ENCODE results near the gene EXOC4.

EXOC4 gene

DNA sequence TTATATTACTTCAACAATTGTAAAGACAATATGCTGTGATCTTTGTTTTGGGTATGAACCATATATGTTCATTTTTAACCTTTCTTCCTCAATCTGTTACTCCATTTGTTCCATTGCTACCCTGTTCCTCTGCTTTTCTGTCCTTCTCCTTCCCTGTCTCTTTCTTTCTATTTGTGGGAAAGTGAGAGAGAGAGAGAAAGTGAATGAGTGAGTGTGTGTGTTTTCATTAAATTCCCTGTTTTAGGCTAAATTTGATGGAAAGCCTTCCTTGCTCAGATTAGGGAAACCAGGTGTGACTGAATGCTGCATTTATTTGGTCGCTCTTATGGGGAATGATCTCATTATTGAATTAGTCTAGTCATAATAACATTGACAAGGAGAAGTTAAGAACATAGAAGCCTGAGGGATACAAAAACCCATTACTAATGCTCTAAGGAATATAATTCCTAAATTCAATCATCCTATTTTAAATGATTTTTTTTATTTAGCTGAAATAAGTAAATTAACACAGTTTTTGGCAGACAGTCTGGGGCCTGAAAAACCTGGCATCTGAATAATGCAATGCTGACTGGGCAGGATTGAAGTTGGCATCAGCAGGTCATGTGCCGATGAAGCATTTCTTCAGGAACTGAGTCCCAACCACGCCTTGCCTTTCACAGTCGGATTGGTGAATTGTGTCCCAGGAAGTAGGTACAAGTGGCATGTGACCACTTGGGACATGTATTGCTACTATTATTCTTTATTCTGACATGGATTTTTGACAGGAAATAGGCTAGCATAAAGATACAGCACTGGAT, 756.6 kb downstream of the EXOC4 start:
- no peak for DNase-seq (ENCODE audit: extremely low read depth in 1 of 2, low read depth in 1 of 2)

DNA sequence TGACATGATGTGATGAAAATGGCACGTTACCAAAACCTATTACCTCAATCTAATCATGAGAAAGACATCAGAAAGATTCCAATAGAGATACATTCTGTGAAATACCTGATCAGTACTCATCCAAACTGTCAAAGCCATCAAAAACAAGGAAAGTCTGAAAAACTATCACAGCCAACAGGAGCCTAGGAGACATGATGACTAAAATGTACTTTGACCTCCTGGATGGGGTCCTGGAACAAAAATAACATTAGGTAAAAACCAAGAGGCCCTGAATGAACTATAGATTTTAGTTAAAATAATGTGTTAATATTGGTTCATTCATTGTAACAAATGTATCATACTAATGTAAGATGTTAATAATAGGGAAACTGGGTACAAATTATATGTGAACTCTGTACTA, 760.4 kb downstream of the EXOC4 start:
- DNase-seq (ENCODE audit: extremely low read depth in 1 of 2, low read depth in 1 of 2) = no peak

DNA sequence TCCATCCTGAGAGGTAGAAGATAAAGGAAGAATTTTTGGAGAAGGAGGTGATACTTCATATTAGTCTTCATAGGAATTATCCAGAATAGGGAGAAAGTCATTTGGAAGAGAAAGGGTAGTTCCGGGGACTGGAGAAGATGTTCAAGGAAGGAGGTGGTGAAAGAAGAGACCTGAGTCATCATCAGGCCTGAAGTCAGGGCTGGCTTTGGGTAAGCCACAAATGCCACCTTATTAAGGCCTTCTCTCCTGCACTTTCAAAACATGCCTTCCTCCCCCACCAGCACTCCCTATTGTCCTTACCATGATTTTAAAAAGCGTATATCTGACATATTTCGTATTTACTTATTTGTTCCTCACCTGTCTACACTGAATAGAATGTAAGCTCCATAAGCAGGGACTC, 762.1 kb downstream of the EXOC4 start:
- no peak for DNase-seq (ENCODE audit: extremely low read depth in 1 of 2, low read depth in 1 of 2)

DNA sequence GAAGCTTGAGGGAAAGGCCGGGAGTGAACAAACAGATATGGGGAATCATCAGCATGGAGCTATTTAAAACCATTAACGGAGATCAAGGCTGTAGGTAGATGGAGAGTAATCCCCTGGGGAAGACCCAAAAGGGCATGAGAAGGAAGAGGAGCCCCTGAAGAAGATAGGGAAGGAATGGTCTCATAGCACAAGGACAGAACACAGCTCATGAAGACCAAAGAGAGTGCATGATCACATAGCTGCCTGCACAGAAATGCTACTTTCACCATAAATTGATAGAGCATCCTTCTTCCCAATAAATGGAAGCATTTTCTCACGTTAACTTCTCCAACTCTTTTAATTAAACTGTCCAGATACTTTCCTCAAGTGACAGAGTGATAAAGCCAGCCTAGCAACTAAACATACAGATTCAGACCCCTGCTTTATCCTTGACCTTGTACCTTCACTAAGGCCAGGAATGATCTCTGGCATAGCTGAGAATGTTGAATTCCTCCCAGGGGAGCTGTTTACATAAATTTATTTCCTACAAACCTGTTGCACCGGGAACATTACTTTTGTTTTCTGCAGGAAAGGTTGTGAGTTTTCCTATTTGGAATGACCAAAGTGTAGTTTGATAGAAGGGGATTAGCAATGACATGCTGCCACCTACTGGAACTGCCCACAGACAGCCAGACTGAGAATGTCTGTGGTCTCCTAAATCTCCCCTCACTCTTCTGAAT, 763.5 kb downstream of the EXOC4 start:
- DNase-seq (ENCODE audit: extremely low read depth in 1 of 2, low read depth in 1 of 2) = no peak

DNA sequence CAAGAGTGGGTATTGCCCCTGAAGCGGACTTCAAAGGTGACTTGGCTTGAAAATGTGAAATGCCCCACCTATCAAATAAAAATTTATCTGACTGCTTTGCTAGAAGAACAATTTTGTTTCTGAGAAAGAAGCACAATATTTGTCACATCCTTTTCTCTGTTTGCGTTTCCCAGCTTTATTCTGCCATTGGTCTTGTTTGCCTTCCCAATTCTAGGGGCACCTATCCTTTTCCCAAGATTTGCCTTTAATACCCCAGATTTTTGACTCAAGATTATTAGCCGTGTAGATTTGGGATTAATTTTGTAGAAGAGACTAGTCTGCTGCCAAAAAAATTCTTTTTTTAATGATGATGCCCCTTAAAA, 764.0 kb downstream of the EXOC4 start:
- DNase-seq (ENCODE audit: extremely low read depth in 1 of 2, low read depth in 1 of 2) = no peak

DNA sequence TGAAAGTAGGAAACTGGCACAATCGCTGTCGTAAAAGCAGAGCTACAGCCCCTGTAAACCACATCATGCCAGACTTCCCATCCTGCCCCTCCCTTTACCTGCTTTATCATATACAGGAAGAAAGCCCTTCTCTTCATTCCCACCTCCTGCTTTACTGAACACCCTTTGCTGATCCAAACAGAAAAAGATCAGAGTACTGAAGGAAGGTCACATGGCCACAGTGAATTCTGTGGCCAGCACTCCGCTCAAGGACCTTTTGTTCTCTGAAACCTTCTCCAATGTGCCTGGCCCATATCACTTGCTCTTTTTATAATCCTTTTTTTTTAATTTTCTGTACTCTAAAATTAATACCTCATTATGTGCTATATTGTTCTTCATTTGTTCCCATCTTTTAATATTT, 765.4 kb downstream of the EXOC4 start:
- no peak for DNase-seq (ENCODE audit: extremely low read depth in 1 of 2, low read depth in 1 of 2)

DNA sequence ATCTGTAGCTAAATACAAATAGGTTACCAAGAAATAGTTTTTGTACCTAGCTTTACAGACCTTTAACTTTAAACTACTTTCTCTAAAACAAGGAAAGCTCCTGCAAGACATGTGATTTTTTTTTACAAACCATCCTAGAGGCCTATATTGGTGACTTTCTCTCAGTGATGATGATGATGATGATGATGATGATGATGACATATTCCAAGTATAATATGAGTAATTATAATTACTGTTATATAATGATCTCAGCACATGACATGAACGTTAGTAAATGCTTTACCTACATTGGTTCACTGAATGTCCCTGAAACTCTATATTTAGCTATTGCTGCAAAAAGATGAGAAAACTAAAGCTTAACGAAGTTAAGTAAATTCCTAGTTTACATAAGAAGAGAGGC, 766.4 kb downstream of the EXOC4 start:
- no peak for DNase-seq (ENCODE audit: extremely low read depth in 1 of 2, low read depth in 1 of 2)

DNA sequence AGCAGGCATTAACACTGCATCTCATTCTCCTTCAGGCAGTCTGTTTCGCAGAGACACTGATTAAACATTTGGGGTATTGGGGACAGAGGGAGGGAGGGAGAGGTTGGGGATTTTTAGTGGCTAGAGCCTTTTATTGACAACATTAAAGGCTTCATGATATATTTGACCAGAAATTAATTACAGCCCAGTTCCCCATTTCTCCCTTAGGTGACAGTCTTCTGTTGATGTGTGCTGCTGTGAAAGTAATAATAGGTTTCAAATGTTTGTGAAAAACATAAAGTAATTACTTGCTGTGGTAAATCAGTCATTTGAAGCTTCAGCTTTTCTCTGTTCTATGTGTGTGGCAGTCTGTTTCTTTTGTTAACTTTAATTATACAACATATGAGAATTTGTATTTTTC, 769.0 kb downstream of the EXOC4 start:
- no peak for DNase-seq (ENCODE audit: extremely low read depth in 1 of 2, low read depth in 1 of 2)

DNA sequence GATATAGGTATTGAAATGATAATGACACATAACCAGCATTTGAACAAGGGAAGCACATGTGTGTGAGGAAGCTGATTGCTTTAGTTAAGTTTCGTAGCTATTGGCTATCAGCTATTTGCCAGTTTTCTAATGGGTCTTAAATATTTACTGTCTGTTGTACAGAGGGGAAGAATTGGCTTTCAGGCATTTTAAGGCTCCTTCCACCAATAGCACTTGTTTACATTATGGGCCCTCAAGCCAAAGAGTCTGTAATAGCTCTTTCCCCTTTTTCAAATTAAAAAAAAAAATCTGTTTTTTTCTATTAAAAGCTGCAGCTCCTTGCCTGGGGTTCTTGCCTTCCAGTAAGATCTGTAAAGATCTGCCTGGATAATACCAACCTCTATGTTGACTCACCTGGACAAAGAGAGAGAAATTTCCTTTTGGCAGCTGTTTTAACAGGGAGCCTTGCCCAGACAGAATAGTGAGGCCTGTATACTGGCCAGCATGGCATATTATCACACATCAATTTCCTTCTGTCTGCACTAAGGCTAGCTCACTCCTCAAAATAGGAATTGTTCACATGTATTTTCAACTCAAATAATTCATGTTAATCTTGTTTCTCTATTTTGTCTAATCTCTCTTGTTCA, 769.5 kb downstream of the EXOC4 start:
- no peak for DNase-seq (ENCODE audit: extremely low read depth in 1 of 2, low read depth in 1 of 2)

DNA sequence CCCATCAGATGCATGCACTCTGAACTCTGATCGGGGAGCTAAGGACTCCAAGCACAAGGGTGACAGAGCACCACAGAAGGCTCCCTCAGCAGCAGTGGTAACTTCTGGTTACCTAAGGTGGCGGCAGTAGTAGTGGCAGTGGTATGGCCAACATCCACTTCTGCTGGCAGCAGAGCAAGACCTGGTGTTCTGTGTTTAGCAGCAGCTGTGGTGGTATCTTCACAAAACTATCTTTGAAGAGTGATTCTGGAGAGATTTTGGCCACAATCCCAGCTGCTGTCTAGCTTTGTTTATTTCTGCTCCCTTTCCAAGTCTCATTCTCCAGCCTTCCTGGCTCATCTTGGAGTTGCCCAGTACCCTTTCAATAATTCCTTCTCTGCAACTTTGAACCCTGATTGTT, 771.9 kb downstream of the EXOC4 start:
- DNase-seq (ENCODE audit: extremely low read depth in 1 of 2, low read depth in 1 of 2) = no peak

DNA sequence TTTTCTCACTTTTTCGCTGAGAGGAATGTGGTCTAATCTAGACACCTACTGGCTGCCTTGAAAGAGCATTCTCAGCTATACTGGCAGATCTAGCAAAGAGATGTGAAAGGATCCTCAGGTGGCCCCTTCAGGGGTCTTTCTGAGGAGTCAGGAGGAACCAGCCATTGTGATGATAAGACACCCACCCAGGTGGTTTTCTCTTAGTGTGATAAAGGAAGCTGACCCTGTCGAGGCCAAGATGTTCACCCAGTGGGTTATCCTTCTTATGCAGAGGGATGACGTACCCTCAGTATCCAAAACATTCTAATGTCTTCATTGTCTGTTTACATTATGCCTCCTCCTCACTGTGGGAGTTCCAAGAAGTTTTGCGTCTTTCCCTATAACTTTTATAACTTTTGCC, 776.0 kb downstream of the EXOC4 start:
- DNase-seq (ENCODE audit: extremely low read depth in 1 of 2, low read depth in 1 of 2) = no peak

DNA sequence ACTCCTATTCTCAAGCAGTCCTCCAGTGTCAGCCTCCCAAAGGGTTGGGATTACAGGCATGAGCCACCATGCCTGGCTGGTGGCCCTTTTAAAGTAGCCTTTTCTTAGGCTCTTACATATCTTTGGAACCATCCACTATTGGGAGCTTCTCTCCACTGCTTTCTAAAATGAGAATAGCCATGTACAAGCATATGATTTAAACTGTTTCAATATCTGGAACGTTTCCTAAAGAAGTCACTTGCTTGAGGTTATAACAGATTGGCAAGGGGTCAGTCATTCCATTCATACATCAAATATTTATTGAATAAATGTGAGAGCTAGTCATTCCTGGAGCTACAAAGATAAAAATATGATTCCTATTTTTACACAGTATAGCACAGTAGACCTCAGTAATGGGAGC, 776.9 kb downstream of the EXOC4 start:
- no peak for DNase-seq (ENCODE audit: extremely low read depth in 1 of 2, low read depth in 1 of 2)

DNA sequence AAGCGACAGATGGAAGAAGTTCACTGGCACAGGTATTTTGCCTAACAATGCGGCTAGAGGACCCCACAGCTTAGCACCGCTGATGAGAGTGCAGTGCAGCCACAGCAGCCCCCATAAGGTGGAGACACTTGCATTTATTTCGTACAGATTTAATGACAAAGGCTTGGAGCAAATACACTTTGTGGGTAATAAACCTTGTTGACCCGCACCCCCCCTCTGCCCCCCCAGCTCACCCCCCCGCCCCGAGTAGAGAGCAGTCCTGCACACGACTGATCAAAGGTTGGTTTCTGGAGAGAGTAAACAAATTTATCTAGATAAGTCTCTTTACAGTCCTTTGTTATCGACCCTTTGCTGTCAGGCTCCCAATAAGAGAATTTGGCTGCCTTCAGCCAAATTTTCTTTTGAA, 777.6 kb downstream of the EXOC4 start:
- DNase-seq (ENCODE audit: extremely low read depth in 1 of 2, low read depth in 1 of 2) = no peak

DNA sequence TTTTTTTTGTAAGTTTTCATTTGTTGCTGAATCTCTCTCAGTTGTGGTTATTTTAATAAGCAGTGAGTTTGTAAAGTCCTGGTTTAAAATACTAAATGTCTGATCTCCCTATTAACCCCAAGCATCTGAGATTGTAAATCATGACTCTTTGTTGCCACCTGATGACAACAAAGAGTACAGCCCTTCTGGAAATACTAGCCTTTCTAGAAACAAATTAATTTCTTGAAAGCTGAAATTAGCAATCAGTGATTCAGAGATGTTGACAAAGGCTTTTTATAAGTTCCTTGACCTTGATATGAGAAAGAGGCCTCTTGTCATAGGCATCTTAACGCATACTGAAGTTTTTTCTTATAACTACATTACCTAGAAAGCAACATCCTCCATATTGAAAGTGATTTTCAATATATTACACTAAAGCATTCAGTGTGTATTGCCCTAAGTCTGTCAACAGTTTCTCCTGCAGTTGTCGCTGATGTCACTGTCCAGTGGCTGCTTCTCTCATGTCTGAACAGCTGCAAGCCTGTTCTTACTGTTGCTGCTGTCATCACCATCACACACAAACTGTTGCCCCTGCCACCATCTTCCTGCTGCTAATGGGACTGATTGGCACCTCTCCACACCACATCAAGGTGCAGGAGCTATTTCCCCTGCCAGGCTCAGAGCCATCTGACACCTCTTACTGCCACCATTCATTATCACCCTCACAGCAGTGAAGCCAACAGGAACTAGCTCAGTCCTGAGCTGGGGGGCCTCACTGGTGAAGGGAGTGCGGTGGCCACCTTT, 779.1 kb downstream of the EXOC4 start:
- DNase-seq (ENCODE audit: extremely low read depth in 1 of 2, low read depth in 1 of 2) = no peak

DNA sequence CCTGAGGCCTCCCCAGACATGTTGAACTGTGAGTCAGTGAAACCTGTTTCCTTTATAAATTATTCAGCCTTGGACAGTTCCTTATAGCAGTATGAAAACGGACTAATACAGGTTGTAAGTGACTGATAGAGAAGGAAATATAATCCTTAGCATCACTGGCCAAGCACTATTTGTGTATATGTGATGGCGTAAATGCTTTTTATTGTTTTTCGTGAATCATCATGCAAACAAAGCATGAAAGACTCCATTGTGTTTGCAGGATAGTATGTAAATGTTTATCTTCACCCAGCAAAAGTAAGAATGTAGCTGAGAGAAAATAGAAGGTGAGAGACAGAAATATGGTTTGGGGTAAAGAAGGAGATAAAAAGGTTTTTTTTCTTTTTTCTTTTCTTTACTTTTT, 781.8 kb downstream of the EXOC4 start:
- DNase-seq (ENCODE audit: extremely low read depth in 1 of 2, low read depth in 1 of 2) = no peak

DNA sequence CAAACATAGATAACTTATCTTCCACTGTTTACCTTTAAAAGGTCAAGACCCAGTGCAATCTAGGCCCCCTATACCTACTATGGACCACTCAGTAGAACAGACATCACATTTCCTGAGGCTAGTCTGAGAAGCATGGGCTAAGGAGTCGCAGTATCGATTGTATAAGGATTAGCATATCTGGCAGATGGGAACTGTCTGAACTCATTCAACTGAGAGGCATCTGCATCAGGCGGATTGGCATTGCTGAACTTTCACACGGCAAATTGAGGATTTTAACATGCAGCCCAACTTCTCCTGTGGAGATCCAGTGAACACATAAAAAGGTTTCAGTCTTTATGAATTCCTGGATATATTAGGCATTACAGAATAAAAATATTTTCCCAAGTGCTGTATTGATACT, 785.1 kb downstream of the EXOC4 start:
- no peak for DNase-seq (ENCODE audit: extremely low read depth in 1 of 2, low read depth in 1 of 2)

DNA sequence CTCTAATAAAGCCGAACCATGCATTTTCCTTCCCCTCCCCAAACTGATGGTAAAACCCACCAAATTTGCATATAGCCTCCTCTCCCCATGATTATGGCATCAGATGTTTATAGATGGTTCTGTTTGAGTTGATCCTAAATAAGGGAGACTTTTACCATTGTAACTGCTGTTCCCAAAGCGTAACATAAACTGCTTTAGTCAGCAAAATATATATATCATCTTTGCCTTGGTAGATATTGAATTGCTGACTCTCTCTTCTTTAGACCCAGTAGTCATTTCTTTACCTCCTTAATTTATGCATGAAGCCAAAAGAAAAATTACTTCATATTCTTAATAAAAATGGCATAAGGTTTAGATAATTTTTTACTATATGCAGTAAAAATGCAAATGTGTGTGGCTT, 788.1 kb downstream of the EXOC4 start:
- DNase-seq (ENCODE audit: extremely low read depth in 1 of 2, low read depth in 1 of 2) = no peak

DNA sequence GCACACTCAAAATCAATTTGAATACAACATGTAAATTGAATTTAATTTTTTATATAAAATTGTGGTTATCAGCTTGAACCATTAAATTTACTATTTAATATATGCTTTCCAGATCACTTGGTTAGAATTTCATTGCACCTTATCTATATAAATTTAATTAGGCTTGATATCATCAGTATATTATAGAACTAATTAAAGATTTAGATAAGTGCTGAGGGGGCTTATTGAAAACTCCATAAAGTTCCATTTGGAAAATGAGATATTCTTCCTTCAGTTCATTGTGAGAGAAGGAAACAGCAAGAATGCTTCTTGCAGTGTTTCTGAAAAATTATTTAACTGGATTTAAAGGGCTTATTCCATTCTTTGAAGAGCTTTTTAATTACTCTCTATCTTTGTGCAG, 788.6 kb downstream of the EXOC4 start:
- DNase-seq (ENCODE audit: extremely low read depth in 1 of 2, low read depth in 1 of 2) = no peak

DNA sequence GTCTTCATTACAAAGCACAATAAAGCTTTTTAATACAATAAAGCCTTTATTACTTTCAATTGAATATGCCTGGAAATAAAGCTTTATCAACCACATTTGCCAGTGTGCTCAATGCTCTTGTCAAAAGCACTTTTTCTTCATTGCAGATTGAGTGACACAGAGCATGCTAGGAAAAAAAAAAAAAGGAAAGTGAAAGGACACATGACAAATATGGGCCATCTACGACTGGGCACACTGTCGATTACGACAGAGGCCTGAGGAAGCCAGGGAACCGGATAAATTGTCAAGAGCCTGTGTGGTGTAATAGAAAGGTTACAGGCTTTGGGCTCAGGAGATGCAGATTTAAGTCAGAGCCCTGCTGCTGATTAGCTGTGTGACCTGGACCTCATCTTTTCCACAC, 789.4 kb downstream of the EXOC4 start:
- DNase-seq (ENCODE audit: extremely low read depth in 1 of 2, low read depth in 1 of 2) = no peak

DNA sequence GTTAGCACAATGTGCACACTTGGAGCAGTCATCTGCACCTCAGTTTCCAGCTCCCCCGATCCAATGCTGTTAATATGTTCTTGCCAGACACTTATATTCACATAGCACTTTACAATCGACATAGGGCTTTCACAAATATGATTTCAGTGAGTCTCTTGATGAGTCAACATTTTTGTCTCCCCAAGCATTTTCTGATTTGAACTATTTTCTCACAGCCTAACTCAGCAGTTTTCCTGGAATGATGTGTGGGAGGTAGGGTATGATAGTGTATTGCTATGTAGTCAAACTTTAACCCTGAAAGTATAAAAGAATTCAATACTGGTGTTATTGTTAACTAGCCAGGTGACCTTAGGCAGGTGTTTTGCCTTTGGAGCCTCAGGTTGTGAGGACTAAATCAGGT, 791.8 kb downstream of the EXOC4 start:
- DNase-seq (ENCODE audit: extremely low read depth in 1 of 2, low read depth in 1 of 2) = no peak

DNA sequence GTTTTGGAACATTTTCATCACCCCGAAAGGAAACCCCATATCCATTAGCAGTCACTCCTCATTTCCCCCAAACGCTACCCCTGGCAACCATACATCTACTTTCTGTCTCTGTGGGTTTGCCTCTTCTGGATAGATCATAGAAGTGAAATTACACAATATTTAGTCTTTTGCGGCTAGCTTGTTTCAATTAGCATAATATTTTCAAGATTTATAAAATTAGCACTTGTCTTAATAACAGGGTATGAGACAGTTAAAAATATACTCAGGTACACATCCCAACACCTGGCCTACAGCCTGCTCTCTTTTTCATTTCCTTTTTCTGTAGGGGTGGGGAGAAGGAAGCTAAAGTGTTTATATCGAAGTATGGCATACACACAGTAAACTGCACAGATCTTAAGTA, 792.8 kb downstream of the EXOC4 start:
- no peak for DNase-seq (ENCODE audit: extremely low read depth in 1 of 2, low read depth in 1 of 2)
